Measurements from ENCODE around the gene TMEM121.

The TMEM121 gene

DNA sequence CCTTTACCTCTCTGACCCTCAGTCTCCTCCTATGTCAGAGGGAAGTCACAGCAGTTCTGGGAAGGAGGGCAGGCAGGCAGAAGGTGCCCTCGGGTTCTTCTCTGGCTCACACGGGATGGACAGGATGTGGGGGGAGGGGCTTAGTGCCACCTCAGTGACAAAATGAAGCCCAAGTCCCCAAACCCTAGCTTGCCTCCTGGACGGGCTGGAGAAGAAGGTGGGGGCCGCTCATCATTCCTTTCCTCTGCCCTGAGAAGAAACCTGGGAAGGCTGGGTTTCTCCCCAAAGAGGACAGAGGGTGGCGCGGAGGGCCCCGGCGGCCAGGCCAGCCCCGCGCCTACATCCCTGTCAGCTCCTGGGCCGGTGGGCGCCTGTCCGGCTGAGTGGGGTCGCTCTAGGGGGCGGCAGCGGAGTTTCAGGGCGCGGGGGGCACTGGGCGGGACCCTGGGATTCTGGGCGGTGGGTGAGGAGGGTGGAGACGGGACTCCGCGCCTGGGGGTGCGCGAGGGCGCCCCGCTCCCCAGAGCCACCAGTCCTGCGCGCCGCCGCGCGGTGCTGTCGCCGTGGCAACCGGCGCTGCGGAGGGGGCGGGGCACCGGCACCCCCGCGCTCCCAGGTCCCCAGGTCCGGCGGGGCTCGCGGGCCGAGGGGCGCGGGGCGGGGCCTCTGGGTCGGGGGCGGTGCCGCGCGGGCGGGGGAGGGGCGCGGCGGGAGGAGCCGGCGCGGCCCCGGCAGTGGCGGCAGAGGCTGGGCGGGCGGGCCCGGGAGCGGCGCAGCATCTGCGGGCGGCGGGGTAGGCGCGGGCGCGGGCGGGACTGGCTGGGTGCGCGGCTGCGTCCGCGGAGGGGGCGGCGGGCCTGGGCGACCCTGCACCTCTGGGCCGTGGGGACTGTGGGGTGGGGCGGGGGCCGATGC, at the start of gene TMEM121:
Gene TMEM121, plus strand, starts transcription at position 723 of the 915 bp plus-strand sequence. CDS start 2,252 bp downstream, outside the sequence.
- DNase-seq (ENCODE audit: low read depth in 2 of 2): no peak

DNA sequence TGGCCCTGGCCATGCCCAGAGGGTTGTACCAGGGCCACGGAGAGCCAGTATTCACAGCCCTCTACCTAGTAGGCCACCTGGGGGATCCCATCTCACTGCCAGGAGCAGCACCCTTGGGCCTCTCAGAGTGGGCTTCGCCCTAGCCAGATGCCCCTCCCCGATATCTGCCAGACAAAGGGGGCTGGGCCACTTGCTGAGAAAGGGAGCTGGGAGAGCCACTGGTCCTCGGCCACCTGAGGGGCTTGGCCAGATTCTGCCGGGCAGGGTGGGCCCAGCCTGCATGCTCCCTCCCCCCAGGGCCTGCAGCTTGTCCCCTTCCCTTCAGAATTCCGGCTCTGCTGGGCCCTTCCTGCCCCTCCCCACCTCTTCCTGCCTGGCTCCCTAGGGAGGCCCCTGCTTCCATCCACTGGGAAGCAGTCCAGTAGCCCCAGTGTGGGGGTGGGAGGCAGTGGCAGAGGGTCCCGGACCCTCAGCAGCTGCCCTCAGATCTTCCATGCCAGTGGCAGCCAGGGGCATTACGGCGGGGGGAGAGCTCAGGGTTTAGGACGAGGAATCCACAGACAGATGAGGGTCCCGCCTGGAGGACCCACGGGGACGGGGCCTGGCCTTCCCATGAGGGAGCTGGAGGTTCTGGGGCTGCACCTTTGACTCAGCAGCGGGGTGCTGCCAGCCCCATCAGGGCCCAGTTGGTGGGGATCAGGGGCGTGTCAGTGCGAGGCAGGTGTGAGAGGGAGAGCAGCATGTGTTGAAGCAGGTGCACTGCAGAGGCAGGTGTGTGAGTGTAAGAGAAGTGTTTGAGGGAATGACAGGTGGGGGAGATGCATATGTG, 49.3 kb upstream of the TMEM121 start:
- DNase-seq (ENCODE audit: low read depth in 2 of 2): no peak

DNA sequence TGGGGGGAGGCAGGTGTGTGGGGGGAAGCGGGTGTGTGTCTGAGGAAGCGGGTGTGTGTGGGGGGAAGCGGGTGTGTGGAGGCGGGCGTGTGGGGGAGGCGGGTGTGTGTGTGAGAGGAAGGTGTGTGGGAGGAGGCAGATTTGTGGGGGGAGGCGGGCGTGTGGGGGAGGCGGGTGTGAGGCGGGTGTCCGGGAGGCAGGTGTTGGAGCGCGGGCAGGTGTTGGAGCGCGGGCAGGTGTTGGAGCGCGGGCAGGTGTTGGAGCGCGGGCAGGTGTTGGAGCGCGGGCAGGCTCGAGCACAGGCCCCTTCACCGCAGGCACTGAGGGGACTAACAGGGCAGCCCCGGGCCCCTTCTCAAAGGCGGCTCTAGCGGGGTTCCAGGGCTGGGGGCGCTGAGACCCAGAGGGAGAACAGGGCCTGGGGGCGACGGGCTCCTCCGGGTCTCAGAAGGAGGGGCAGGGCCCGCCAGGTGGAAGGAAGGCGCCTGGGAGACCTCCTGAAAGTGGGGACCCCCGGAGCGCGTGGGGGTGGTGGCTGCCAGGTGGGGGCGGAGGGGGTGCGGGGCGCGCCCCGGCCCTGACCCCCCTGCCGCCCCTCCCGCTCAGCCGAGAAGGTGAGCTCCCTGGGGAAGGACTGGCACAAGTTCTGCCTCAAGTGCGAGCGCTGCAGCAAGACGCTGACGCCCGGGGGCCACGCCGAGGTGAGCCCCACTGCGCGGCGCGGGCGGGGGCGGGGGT, 48.6 kb upstream of the TMEM121 start:
- DNase-seq (ENCODE audit: low read depth in 2 of 2): no peak

DNA sequence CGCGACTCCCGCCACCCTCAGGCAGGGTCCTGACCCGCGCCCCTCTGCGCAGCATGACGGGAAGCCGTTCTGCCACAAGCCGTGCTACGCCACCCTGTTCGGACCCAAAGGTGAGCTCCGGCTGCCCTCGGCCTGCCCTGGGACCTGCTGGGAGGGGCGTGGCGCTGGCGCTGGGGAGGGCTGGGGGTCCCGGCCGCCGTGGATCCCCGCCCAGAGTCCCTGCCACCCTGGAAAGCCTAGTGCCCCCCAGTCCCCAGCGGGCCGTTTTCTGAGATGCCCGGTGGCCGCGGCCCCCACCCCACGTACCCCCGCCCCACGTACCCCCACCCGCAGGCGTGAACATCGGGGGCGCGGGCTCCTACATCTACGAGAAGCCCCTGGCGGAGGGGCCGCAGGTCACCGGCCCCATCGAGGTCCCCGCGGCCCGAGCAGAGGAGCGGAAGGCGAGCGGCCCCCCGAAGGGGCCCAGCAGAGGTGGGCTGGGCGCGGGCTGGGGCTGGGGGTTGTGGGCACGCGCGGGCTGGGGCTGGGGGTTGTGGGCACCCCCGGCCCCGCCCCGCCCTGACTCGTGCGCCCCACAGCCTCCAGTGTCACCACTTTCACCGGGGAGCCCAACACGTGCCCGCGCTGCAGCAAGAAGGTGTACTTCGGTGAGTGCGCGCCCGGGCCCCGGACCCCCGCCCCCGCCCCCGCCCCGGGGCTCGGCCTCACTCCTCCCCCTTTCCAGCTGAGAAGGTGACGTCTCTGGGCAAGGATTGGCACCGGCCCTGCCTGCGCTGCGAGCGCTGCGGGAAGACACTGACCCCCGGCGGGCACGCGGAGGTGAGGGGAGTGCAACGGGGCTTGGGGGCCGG, 47.8 kb upstream of the TMEM121 start:
- no peak for DNase-seq (ENCODE audit: low read depth in 2 of 2)

DNA sequence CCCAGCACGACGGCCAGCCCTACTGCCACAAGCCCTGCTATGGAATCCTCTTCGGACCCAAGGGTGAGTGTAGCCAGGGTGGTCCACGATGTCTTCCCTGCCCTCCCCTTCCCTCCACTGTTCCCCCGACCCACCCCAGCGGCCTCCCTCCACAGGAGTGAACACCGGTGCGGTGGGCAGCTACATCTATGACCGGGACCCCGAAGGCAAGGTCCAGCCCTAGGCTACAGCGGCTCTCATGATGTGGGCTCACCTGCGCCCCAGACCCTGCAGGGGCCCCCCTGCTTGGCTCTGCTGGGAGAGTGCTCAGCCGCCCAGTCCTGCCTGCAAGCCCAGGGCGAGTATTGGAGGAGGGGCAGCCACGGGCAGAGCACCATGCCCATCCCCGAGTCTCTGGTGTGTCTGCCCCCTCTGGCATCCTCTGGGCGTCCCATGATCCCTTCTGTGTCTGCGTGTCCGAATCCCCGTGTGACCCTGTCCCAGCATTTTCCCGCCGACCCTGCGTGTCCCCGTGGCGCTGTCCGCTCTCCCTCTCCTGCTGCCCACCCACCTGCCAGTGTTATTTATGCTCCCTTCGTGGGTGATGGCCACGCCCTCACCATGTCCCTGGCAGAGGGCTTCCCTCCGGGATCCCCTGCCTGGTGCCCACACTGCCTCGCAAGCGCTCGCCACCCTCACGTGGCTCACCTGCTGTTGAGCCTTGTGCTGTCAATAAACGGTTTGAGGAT, 46.8 kb upstream of the TMEM121 start:
- DNase-seq (ENCODE audit: low read depth in 2 of 2): no peak

DNA sequence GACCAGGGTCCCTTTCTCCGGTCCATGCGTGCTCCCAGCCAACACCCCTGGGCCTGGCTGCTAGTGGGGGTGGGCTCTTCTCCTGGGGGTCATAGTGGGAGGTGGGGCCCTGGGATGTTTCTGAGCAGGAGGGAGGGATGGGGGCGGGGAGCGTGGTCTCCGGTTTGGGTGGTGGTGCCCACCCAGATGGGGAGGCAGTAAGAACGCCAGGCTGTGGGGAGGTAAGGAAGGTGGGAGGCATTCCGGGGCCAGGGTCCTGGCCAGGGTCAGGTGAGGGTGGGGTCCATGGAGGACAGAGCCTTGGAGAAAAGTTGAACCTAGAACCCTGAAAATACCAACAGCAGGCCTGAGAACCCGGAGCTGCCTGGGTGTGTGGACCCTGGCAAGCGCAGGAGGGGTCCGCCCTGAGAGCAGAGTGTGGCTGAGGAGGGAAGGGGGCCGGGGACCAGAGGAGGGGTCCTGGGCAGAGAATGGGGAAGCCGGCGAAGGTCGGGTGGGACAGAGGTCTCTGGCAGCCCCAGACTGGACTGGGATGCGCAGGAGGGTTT, 46.1 kb upstream of the TMEM121 start:
- DNase-seq (ENCODE audit: low read depth in 2 of 2): no peak

DNA sequence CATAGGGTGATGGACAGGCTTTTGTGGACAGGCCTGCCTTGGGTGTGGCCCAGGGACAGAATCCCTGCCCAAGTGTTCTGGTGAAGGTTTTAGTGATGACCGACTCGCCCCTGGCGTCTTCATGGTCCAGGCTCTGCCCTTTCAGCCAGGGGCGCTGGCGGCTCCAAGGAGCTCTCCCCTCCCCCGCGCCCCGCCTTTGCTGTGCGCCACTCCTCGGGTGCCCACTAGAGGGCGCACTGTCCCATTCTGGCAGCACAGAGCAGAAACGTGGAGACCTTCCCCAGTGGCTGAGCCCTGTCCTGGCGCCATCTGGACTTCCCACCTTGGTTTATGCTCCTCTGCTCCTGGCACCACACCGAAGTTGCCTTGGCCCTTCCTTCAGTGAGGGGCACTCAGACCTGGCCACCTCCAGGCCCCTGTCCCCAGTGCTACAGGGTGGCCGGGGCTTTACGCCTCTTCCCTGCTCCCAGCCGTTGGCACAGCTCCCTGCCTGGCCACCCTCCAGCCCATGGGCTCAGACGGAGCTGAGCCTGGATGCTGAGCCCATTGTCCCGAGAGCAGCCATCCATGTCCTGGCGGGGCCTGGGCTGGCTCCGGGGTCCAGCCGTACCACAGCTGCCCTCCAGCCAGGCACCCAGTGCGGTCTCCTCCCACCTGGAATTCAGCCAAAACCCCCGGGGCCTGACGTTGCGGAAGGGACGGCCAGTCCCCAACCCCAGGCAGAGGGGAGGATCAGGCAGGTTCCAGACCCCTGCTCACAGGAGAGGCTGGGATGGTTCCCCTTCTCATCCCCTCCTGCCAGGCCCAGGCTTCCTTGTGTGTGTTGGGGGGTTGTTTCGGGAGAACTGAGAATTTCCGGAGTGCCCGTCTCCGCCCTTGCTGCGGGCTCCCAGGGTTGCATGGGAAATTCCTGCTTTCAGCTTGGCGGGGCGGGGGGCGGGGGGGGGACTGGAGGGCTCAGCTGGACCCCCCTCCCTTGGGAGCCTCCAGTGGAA, 45.3 kb upstream of the TMEM121 start:
- peak; percentile 49 to 50 for DNase-seq (ENCODE audit: low read depth in 2 of 2)

DNA sequence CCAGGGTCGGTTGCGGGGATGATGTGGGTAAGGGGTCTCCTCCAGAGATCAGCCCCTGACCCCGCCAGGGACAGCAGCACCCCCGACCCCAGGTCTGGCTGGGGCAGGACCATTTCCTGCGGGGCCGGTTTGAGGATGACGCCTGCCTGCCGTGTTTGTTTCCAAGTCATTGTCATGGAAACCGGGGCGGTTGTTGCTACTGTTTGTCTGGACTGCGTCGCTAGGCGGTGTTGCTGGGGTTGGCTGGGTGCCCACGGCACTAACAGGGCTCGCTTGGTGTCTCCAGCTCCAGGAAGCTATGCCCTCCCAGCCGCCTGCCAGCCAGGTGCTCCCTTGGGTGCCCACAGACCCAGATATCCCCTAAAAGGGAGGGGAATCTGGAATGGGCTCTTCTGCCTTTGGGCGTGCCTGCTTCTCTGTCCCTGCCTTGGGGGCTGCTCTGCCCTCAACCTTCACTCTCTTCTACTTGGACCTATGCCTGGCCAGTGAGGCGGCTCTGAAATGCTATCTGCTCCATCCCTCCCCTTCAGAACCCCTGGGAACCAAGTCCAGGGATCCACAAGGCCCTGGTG, 44.4 kb upstream of the TMEM121 start:
- DNase-seq (ENCODE audit: low read depth in 2 of 2): peak; percentile 86 to 89

DNA sequence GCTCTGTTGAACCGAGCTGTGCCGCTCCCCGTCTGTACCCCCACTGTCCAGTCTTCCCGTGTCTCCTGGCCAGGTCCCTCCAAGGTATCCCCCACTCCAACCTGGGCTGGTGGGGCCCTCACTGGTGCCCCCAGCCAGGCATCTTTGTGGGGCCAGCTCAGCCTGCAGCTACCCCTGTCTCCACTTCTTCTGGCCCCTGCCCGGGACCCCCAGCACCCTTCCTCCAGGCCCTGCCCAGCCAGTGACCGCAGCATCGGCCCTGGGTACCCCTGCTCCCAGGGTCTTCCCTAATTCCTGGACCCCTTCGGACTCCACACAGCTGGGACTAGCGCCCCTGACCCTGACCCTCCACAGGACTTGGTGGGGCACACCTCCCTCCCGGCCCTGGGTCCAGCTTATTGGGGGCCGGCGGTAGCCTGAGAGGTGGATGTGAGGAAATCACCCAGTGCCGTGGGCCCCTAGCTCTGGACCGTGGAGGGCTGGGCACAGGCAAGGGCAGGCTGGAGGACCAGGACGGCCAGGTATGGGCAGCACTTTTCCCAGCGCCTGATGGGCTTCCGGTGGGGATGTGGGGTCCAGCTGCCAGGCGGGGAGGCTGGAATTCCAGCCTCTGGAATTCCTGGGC, 43.8 kb upstream of the TMEM121 start:
- no peak for DNase-seq (ENCODE audit: low read depth in 2 of 2)

DNA sequence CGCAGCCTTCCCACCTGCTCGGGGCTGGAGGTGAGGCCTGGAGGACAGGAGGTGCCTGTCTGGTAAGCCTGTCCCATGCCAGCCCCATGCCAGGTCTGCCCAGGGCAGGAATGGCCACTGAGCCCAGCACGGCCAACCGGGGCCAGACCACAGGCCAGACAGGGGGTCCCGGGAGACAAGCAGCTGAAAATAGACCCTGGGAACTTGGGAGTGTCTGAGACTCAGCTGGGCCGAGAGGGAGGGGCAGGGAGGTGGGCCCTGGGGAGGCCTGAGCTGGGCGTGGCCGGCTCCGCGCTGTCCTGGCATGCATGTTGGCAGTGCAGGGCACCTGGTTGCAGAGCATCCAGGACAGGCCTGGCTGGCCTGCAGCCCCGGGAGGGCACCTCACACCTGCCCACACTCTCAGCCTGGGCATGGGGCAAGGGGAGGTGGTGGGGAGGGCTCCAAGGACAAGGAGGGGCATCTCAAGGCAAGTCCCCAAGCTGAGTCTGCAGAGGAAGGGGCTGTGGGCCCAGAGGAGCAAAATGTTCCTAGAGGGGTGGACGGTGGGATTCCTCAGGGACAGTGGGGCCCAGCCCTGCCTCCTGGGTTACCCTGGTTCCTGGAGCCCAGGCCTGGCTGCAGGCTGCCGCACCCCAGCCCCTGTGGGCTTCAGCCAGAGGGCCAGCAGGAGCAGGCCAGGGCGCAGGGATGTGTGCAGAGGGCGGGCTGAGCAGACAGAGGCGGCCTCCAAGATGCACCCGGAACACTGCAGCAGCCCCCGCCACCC, 42.9 kb upstream of the TMEM121 start:
- DNase-seq (ENCODE audit: low read depth in 2 of 2): no peak

DNA sequence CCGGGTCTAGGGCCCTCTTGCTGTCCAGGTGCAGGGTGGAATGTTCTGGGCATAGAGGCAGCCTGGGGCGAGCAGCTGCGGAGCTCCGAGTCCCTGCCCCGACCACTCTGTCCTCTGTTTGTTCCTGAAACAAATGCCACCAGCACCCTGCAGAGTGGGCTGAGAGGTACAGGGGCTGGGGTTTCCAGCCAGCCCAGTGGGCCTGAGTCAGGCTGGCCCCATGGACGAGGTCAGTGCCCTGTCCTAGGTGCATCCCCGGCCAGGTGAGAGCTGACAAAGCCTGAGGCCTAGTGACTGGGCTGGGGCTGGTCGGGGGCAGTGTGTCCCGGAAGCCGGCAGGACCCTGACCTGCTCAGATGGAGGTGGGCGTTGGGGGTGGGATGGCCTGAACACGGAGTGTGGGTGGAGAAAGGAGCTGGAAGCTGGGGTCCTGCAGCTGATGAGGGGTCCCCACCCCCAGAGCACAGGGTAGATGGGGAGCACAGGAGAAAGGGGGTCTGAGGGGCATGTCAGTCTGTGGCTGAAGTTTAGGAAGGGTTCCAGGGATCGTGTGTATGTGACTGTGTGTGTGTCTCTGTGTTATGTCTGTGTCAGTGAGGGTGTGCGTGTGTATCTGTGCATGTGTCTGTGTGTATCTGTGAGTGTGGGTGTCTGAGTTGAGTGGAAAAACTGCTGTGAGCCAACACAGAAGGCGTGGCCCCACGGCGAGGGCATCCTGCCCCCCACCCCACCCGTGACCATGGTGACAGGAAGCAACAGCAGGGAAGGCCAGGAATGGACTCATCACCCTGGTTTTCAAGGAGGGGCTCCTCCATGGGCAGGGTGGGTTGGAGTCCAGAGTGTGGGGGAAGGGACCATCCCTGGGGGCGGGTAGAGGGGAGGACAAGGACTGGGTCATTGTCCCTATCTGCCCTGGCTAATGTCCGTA, 42.0 kb upstream of the TMEM121 start:
- DNase-seq (ENCODE audit: low read depth in 2 of 2): no peak

DNA sequence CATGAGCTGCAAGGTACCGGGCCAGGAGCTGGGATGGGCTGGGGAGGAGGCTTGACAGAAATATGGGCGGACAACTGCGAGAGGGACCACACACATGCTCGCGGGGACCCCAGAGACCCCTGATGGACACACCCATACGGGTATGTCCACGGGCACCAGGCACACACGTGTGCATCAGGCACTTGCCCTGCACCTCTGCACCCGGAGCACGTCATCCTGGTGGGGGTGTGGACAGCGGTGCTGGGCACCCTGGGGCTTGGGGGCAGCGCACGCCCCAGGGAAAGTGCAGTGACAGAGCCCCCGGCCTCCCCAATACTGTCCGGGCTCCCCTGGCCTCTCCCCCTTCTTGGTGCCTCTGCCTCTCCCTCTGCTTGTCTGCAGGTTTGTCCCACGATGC, 41.4 kb upstream of the TMEM121 start:
- no peak for DNase-seq (ENCODE audit: low read depth in 2 of 2)

DNA sequence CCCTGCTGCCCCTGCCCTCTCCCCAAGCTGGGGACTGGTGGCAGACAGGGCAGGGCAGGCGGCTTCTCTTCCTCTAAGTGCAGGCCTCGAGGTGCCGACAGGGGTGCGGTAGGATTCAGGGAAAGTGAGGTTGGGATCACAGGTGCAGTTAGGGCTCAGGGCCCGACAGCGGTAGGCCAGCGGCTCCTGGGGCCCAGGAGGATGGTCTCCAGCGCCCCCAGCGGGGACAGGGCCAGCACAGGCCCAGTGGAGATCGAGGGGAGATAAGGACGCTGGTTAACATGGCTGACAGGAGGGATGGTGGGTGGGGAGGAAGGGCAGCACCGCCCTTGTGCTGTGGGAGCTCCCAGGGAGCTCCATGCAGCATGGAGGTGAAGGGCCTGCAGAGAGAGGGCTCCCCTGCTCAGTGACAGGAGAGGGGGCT, 40.6 kb upstream of the TMEM121 start:
- no peak for DNase-seq (ENCODE audit: low read depth in 2 of 2)

DNA sequence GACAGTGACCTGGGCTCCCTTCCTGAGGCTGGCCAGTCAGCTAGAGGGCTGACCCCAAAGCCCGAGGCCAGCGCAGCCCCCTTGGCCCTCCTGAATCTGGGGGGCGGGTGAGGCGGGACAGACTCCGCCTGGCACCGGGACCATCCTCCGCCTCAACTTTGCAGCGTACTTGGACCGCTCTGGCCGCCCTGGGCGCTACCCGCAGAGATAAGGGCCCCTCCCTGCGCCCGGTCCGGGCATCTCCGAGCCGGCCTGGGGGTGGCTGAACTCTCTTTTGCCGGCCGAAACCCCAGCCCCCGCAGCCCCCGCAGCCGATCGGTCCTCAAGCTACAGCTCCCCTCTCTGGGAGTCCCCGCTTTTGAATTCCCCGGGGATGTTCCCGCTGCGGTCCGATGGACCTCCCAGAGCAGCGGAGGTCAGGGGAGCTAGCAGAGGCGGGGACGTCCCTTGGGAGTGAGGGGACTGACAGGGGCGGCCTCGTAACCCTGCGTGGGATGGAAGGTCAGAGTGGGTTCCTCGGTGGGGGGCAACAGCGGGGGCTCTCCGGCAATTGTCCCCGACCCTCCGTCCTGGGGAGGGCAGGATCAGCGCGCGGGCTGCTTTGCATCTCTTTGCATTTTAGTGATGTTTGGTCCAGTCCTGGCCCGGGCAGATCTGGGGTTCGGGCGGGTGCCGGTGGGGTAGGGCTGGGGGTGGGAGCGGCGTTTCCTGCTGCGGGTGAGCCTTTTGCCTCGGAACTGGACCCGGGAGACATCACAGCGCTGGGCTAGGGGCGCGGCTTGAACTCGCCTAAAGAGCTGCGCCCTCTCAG, 40.0 kb upstream of the TMEM121 start, which contains the start of gene CRIP1:
Gene CRIP1, plus strand, starts transcription at position 724 of the 811 bp plus-strand sequence. CDS start 374 bp downstream, outside the sequence.
- no peak for DNase-seq (ENCODE audit: low read depth in 2 of 2)

DNA sequence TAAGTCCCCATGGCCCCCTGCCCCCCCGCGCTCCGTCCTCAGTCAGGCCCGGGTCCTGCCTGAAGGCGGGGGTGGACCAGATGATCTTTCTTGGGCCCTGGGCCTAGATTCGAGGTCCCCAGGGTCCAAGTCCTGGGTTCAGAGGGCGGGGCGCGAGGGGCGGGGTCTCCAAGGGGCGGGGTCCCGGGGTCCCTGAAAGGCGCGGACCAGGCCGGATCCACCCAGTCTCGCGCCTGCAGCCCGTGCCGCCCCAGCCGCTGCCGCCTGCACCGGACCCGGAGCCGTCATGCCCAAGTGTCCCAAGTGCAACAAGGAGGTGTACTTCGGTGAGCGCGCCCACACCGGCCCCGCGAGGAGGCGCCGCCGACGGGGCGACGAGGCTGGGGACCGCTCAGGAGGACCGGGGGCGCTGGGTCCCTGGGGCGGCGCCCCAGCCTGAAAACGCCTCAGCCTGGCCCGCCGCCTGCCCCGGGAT, 39.4 kb upstream of the TMEM121 start:
- no peak for DNase-seq (ENCODE audit: low read depth in 2 of 2)
